ENCODE results near the gene NPPB.

The NPPB gene

DNA sequence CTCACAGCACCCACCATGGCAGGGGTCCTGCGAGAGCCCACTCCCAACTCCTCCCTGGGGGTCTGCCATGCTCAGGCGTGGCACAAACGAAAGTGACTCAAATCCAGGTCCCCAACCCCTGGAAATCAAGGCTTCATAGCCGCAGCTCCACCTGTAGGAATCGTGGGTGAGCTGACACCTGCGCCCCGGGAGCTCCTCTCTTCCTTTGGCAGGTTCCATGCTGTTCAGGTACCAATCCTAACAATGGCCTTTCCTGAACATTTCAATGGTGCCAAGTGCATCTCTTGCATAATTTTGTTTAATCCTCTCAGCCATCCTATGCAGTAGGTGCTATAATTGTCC is 28.9 kb upstream of the NPPB start:
- no peak for TF ChIP-seq EZH2phosphoT487 (IDR thresholded peaks at IDR 0.05; ENCODE audit: borderline replicate concordance, low read length)
- TF ChIP-seq, protein P1, sequence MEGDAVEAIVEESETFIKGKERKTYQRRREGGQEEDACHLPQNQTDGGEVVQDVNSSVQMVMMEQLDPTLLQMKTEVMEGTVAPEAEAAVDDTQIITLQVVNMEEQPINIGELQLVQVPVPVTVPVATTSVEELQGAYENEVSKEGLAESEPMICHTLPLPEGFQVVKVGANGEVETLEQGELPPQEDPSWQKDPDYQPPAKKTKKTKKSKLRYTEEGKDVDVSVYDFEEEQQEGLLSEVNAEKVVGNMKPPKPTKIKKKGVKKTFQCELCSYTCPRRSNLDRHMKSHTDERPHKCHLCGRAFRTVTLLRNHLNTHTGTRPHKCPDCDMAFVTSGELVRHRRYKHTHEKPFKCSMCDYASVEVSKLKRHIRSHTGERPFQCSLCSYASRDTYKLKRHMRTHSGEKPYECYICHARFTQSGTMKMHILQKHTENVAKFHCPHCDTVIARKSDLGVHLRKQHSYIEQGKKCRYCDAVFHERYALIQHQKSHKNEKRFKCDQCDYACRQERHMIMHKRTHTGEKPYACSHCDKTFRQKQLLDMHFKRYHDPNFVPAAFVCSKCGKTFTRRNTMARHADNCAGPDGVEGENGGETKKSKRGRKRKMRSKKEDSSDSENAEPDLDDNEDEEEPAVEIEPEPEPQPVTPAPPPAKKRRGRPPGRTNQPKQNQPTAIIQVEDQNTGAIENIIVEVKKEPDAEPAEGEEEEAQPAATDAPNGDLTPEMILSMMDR (IDR thresholded peaks at IDR 0.05; ENCODE audit: low read depth, low read length, poor library complexity, severe bottlenecking): no peak
- H3K79me2 ChIP-seq (ENCODE audit: control insufficient read depth, low read length): no peaks in the 10 kb centered on the region
- no peaks in the 10 kb centered on the region for H4K20me1 ChIP-seq (ENCODE audit: control insufficient read depth, insufficient read depth, low read depth, low read length)
- no peaks in the 10 kb centered on the region for H3K36me3 ChIP-seq (ENCODE audit: control insufficient read depth, low read length)
- H3K4me3 ChIP-seq (ENCODE audit: low read length): no peak overlapping the region
- no peaks in the 10 kb centered on the region for H3K9me2 ChIP-seq (replicated peaks; ENCODE audit: control insufficient read depth, low read length)
- no peaks in the 10 kb centered on the region for H3F3A ChIP-seq (ENCODE audit: control insufficient read depth, insufficient read depth)
- H3K27me3 ChIP-seq (ENCODE audit: control insufficient read depth, low read length): peaks cover 16% of the 10 kb centered on the region
- no peak overlapping the region for H3K27ac ChIP-seq (ENCODE audit: low read depth, low read length)
- H3K9me3 ChIP-seq (ENCODE audit: control insufficient read depth, insufficient read depth, low read length): no peaks in the 10 kb centered on the region
- H3K4me2 ChIP-seq (ENCODE audit: low read length): no peak overlapping the region
- peaks cover 17% of the 10 kb centered on the region for H3K4me1 ChIP-seq (ENCODE audit: control insufficient read depth, low read length)

DNA sequence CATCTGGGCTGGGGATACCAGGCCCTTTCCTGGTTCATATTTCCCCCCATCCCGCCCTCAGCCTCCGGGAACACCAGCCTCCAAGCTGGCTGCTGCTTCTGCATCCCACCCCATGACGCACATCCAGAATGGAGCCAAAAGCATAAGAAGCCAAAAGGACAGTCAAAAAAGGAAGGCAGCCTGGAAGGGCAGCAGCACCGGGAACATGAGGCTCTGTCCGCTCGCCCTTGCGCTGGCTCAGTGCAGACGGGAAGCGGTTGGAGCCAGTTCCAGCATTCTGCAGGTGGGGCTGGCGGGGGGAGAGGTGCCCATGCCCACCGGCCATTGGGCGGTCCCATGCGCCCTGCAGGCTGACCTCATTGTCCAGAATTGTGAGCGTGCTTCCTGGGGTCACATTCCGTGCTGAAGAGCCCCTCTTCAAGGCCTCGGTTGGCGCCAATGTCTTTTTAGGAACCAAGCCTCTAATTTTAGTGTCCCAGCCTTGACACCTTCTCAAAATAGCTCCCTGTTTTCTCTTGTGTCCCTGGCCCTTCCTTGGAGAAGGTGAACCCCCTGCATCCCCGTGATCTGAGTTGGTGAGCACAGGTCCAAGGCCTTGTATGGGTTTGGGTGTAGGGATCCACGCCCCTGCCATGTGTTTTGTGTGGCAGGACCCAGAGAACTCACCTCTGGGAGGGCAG is 28.4 kb upstream of the NPPB start:
- no peak overlapping the region for H3K4me3 ChIP-seq (ENCODE audit: low read length)
- no peaks in the 10 kb centered on the region for H3K9me3 ChIP-seq (ENCODE audit: control insufficient read depth, insufficient read depth, low read length)
- H4K20me1 ChIP-seq (ENCODE audit: control insufficient read depth, insufficient read depth, low read depth, low read length): no peaks in the 10 kb centered on the region
- H3K4me2 ChIP-seq (ENCODE audit: low read length): no peak overlapping the region
- TF ChIP-seq, protein P1 (IDR thresholded peaks at IDR 0.05; ENCODE audit: low read depth, low read length, poor library complexity, severe bottlenecking): no peak
- TF ChIP-seq EZH2phosphoT487 (IDR thresholded peaks at IDR 0.05; ENCODE audit: borderline replicate concordance, low read length): no peak
- H3K4me1 ChIP-seq (ENCODE audit: control insufficient read depth, low read length): peaks cover 17% of the 10 kb centered on the region
- H3F3A ChIP-seq (ENCODE audit: control insufficient read depth, insufficient read depth): no peaks in the 10 kb centered on the region
- H3K27ac ChIP-seq (ENCODE audit: low read depth, low read length): no peak overlapping the region
- no peaks in the 10 kb centered on the region for H3K9me2 ChIP-seq (replicated peaks; ENCODE audit: control insufficient read depth, low read length)
- no peaks in the 10 kb centered on the region for H3K79me2 ChIP-seq (ENCODE audit: control insufficient read depth, low read length)
- H3K27me3 ChIP-seq (ENCODE audit: control insufficient read depth, low read length): peaks cover 18% of the 10 kb centered on the region
- no peaks in the 10 kb centered on the region for H3K36me3 ChIP-seq (ENCODE audit: control insufficient read depth, low read length)

DNA sequence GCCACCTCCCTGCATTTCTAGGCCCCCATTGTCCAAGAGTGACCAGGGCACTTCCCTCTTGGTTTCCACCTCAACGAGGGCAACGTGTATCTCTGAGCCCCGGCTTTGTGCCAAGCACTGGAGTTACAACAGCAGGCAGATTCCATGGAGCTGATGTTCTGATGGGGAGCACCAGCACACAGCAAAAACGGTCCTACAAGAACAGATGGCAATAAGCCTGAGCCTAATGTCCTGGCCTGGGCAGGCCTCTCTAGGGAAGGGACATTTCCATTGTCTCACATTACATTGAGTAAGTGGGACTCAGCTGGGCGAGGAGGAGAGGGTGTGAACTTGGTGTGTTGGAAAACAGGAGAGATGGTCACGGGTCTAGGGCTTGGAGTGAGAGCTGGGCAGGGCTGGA is 27.2 kb upstream of the NPPB start:
- Histone ChIP-seq H4K20me1 (ENCODE audit: control insufficient read depth, insufficient read depth, low read depth, low read length) (no peaks in the 10 kb centered on the region), H3K9me2 (replicated peaks; ENCODE audit: control insufficient read depth, low read length) (no peaks in the 10 kb centered on the region), H3K27me3 (ENCODE audit: control insufficient read depth, low read length) (peaks cover 23% of the 10 kb centered on the region), H3F3A (ENCODE audit: control insufficient read depth, insufficient read depth) (no peaks in the 10 kb centered on the region), H3K4me3 (ENCODE audit: low read length) (no peak overlapping the region), H3K36me3 (ENCODE audit: control insufficient read depth, low read length) (no peaks in the 10 kb centered on the region), H3K27ac (ENCODE audit: low read depth, low read length) (no peak overlapping the region), H3K4me2 (ENCODE audit: low read length) (no peak overlapping the region), H3K79me2 (ENCODE audit: control insufficient read depth, low read length) (no peaks in the 10 kb centered on the region), H3K9me3 (ENCODE audit: control insufficient read depth, insufficient read depth, low read length) (no peaks in the 10 kb centered on the region), H3K4me1 (ENCODE audit: control insufficient read depth, low read length) (peaks cover 14% of the 10 kb centered on the region)
- no peak for TF ChIP-seq EZH2phosphoT487 (IDR thresholded peaks at IDR 0.05; ENCODE audit: borderline replicate concordance, low read length)
- TF ChIP-seq, protein P1 (IDR thresholded peaks at IDR 0.05; ENCODE audit: low read depth, low read length, poor library complexity, severe bottlenecking): no peak
